HG02840 (cell line): Measurements from ENCODE around the gene OPRL1.

Experiments used
- ATAC-seq: cut with Tn5 transposase; IDR thresholded peaks from one replicate; pipeline ENCODE4 v1.9.1; 2021; ENCODE audit warnings: mild to moderate bottlenecking, moderate library complexity, moderate number of reproducible peaks; ENCODE audit not compliant: unreplicated experiment, low FRiP score

Gene OPRL1

DNA sequence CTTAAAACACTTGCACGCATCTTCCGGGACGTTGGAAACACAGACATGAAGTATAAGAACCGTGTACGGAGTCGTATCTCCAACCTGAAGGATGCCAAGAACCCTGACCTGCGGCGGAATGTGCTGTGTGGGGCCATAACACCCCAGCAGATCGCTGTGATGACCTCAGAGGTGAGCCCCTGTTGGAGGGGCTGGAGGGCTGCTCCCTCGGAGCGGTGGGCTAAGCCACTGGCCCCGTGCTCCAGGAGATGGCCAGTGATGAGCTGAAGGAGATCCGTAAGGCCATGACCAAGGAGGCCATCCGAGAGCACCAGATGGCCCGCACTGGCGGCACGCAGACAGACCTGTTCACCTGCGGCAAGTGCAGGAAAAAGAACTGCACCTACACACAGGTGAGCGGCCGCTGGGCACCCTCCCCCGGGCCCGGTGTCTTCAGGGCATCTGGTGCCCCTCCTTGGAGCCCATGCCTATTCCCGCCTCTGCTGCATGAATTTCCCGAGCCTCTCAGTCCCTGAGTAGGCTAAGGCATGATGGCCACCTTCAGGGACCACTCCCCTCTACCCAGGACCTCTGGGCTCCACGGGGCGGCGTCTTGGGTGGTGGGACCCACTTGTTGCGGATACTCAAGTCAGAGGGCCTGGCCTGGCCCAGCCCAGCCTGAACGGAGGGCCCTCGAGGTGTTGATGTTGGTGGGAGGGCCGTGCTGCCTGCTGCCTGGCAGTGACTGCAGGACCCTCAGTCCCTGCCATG, 9.5 kb upstream of the OPRL1 start:
- ATAC-seq: no peak

GRCh38 chr20:64071341-64072332, 8.2 kb upstream of the OPRL1 start:
- ATAC-seq: no peak

DNA sequence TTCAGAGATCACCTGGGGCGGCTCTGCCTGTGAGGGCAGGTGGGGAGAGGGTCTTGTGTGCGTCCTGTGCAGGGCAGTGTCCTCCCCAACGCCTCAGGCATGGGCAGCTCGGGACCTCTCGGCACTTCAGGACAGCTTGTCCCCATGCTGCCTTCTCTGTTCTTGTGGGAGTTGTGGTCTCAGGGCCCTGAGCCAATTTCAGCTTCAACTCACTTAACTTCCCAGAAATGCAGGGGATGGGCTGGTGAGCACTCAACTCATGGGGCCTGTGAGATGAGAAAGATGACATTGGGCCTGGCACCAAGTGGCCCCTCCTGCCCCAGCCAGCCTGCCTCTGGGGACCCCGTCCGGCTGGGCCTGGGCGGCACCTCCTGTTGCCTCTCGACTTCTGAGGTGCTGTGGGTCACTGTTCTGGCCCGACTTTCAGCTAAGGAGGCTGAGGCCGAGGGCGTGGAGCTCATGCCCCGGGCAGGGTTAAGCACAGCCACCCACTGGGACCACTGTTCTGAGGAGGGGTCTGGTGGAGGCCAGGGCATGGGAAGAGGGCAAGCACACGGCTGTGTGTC, 7.3 kb upstream of the OPRL1 start:
- ATAC-seq: no peak

DNA sequence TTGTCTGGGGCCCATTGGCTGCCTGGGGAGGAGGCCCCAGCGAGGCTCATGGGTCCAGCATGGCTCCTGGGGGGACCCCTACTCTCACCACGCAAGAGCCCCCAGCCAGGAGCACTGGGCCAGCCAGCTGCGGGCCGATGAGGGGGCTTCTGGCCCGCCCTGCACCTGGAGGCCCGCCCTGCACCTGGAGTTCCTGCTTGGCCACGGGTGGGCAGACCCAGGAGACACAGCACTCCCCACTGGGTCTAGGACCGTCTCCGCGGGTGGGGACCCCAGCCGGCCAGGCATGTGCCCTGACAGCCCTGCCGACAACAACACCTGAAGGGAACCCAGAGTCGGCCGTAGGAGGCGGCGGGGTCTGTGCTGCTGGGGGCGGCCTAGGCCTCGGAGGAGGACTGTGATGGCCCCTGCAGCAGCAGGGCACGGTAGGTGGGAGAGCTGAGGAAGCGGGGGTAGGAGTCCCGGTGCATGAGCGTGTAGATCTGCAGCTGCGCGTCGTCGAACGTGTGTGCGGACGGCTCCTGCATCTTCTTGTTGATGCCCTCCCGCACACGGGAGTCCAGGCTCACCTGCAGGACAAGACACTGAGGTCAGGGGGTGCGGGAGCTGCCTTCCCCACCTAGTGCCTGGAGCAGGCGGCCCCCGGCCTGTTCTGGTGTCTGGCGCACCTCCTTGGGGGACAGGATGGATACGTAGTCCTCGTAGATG, 6.3 kb upstream of the OPRL1 start:
- no peak for ATAC-seq

DNA sequence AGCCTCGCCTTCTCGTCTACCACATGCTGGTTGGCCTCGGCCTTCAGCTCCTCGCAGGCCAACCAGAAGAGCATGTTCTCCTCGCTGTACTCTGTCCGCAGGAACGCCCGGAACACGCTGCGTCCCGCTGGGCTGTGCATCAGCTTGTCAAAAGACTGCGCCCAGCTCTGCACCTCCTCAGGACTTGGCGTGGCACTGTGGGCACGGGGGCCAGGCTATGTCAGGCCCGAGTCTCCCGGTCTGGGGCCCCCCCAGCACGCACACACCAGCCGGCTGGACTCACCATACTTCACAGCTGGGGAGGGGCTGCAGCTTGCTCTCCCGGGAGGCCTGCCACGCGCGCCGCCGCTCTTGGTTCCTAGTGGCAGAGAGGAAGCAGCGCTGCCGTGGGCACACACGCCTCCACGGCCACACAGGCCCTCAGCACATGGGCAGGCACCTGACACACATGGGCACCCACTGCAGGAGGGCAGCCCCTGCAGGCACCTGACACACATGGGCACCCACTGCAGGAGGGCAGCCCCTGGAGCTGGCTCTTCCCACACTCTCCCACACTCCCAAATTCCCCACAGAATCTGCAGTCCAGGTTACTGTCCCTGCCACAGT, 5.6 kb upstream of the OPRL1 start:
- ATAC-seq: no peak

DNA sequence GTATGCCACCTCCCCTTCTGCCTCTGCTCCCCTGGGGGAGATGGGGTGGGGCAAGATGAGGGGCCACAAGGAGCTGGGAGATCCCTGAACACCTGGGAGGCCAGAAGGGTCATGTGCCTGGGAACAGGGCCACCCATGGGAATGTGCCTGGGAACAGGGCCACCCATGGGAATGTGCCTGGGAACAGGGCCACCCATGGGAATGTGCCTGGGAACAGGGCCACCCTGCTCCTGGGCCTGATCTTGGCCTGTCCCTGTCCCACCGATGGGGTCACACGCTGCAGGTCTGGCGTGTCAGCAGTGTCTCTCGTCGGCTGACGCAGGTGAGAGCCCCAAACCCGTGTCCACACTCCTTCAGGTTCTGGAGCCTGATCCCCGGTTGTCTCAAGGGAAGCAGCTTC, 4.9 kb upstream of the OPRL1 start:
- no peak for ATAC-seq

GRCh38 chr20:64075556-64075955, 4.3 kb upstream of the OPRL1 start:
- no peak for ATAC-seq

DNA sequence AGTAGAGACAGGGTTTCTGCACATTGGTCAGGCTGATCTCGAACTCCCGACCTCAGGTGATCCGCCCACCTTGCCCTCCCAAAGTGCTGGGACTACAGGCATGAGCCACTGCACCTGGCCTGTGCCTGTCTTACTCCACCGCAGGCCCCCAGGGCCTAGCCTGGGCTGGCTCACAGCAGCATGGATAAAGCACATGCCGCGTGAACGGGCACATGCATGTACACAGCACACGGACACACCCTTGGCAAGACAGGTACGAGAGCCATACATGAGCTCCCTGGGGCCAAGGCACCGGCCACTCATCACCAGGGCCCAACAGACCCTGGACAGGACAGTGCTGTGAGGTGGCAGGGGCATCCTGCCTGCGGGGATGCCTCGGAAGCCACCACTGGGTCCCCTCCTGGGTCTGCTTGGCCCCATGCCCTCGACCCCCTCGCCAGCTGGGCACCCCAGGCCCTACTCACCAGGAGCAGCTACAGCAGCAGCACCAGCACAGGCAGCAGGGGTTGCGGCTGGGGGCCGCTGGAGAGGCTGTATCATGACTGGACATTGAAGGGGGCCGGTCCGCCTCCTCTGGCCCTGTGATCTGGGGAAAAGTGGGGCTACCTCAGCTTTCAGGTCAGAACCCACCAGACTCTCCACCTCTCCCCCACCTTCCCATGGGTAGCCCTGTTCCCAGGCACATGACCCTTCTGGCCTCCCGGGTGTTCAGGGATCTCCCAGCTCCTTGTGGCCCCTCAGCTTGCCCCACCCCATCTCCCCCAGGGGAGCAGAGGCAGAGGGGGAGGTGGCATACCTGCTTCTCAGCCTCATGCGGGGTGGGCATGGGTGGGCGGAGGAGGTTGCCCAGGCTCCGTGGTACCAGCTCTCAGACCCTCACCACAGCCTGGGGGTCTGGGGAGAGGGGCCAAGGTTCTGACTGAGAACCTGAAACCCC, 3.6 kb upstream of the OPRL1 start:
- no peak for ATAC-seq

DNA sequence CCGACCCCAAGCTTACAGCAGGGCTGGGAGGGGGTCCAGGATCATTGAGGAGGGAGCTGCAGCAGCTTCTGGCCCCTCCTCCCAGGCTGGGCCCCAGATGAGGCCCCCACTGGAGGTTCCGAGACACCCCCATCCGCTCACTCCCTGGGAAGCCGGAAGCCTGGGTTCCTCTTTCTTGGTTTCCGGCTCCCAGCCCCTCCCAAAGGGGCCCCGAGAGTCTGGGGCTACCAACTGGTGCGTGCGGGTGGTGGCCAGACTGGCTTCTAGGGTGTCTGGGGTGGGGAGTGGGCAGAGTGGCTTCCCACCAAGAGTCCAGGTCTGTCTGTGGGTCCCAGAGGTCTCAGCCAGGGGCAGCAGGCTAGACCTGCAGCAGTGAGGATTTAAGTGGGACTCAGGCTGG, 2.8 kb upstream of the OPRL1 start:
- ATAC-seq: no peak

DNA sequence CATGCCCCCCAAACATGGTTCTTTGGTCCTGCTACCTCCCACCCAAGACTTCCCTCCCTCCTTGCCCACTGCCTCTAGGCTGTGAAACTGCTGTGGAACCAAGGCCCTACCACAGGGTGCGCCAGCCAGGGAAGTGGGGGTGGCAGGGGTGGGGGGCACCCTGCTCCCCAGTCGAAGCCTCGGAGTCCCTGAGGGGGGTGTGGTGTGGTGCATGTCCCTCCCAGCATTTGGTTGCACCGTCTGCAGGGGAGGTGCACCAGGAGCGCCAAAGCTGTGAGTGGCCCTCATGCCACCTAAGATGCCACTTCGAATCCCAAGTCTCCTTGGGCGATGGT, 2.4 kb upstream of the OPRL1 start:
- no peak for ATAC-seq

- ATAC-seq: no peak
These were observed 1.9 kb upstream of the OPRL1 start for GRCh38 chr20:64077876-64078551.

DNA sequence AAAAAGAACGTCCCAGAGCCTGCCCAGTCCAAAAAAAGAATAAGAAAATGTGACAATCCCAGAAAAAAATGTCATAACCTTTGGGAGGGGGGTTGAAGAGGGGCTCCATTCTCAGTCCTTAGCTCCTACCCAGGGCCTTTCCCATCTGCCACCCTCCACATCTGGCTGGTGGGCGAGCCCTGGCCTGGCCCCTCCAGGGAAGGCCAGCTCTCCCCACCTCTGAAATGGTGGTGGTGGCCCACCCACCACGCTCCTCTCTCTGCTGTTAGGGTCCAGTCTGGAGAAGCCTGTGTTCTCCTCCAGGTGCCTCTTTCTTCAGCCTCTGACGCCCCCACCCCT, 979 bp upstream of the OPRL1 start:
- ATAC-seq: no peak

GRCh38 chr20:64079273-64080012, 439 bp upstream of the OPRL1 start, which contains the start of gene RGS19:
Gene RGS19, minus strand, starts transcription at chr20:64079518. Its CDS starts 2,632 bp downstream, at chr20:64076886.
- peak; percentile 35 for ATAC-seq

GRCh38 chr20:64080813-64081623, 1.1 kb downstream of the OPRL1 start:
- ATAC-seq: no peak

DNA sequence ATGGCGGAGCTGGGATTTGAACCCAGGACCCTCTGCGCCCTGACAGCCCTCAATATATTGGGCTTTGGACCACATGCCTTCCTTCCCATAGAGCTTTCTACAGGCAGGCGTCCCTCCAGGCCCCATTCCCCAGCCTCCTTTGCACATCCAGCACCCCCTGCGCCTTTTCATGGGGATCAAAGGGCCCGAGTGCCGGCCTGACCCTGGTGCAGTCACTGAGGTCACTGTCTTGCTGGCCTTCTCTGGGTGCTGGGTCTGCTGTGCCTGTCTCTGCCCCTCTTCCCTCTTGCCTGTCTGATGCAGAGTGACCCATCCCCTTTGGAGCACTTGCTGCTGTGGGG, 1.7 kb downstream of the OPRL1 start:
- ATAC-seq: no peak

GRCh38 chr20:64082126-64082731, 2.3 kb downstream of the OPRL1 start:
- ATAC-seq: no peak

DNA sequence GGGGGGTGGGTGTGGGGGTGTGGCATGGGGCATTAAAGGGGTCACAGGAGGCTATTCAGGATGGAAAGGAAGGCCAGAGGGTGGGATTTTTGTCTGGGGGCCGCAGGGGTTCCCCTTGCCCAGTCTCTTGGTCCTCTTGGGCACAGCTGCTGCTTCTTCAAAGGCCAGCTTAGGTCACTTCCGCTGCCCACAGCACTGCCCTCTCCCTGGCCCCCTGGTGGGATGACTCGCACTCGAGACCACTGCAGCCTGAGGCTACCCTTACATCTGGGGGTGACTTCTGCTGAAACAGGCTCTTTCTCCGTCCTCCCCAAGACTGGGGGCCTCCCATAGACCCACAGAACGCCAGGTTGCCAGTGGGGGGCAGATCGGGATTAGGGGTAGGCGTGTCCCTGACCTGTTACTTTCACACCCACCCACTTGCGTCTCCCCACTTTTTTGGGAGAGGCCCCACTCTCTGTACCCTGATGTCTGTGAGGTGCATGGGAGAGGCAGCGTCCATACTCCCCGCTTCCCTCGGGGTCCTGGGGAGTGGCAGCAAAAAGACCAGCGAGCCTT, 3.0 kb downstream of the OPRL1 start:
- ATAC-seq: no peak
